BJ (cell line): Measurements from ENCODE around the gene TMEM235. TPM values are rescaled to one million over a fixed set of nuclear protein-coding genes. Genes with fewer than 3 reads are reported as not detected.

Experiments used
- CTCF ChIA-PET: fragments of 350-600 bp; formaldehyde crosslinking; extraction: SDS; loops from one replicate; lab custom pipeline; 2021; ENCODE audit warnings: antibody characterized with exemption, inconsistent platforms; lab: Yijun Ruan, JAX
- POLR2A ChIA-PET: fragments of 300-600 bp; sonication (Branson Sonifier 250); formaldehyde crosslinking; extraction: SDS; loops from one replicate; lab custom pipeline; 2021; ENCODE audit warnings: antibody characterized with exemption; lab: Charles Lee
- DNase-seq: peaks from one replicate; pipeline ENCODE4 v3.0.0-alpha.2; 2011; ENCODE audit warnings: low read depth
- H3K27me3 ChIP-seq: 2 replicates; pipeline ENCODE4 v1.6.0; 2011; ENCODE audit warnings: low read length; ENCODE audit not compliant: control insufficient read depth, insufficient read depth
- H3K36me3 ChIP-seq: 2 replicates; pipeline ENCODE4 v1.5.1; 2011; ENCODE audit warnings: low read length; ENCODE audit not compliant: control insufficient read depth, insufficient read depth
- H3K4me3 ChIP-seq: 2 replicates; pipeline ENCODE4 v1.5.1; 2011; ENCODE audit warnings: low read depth, mild to moderate bottlenecking, control low read depth, low read length
- CTCF ChIP-seq: IDR thresholded peaks from 2 replicates; pipeline ENCODE4 v1.5.1; 2011; ENCODE audit warnings: low read depth, mild to moderate bottlenecking, control low read depth, inconsistent platforms, low read length, moderate library complexity; ENCODE audit not compliant: insufficient read depth
- polyA plus RNA-seq: library from polyadenylated mRNA; depleted of rRNA; stranded (reverse); fragments of >200 nt; gene quantifications from 2 replicates; pipeline ENCODE4 v1.2.3, GENCODE V29; 2011

The TMEM235 gene
- polyA plus RNA-seq, 1 experiment = not detected

- no peak for TF ChIP-seq CTCF
- no peak for DNase-seq
- ChIA-PET CTCF (interaction anchor here (1.0 to 1.4 kb wide), 3 partner anchors 10 to 82 kb away, joined by 3 to 4 read pairs (median 3); no protein-coding TSS in a partner anchor), POLR2A (no interaction called here)
- Histone ChIP-seq H3K4me3 (no peak overlapping the region), H3K36me3 (no peaks in the 10 kb centered on the region), H3K27me3 (no peaks in the 10 kb centered on the region)
Measured at GRCh38 chr17:78279360-78279990, 48.0 kb downstream of the TMEM235 start.

GRCh38 chr17:78281249-78281845 is 49.9 kb downstream of the TMEM235 start:
- H3K4me3 ChIP-seq = no peak overlapping the region
- TF ChIP-seq CTCF = no peak
- POLR2A ChIA-PET = no interaction called here
- DNase-seq = no peak
- H3K36me3 ChIP-seq = no peaks in the 10 kb centered on the region
- no peaks in the 10 kb centered on the region for H3K27me3 ChIP-seq
- CTCF ChIA-PET = interaction anchor here (0.7 to 0.9 kb wide), 2 partner anchors 10 to 79 kb away, joined by 3 to 4 read pairs; no protein-coding TSS in a partner anchor

GRCh38 chr17:78284146-78284545 is 52.7 kb downstream of the TMEM235 start:
- H3K4me3 ChIP-seq = no peak overlapping the region
- CTCF ChIA-PET = interaction anchor here (0.8 to 1.2 kb wide), 3 partner anchors 34 to 82 kb away, joined by 3 read pairs; no protein-coding TSS in a partner anchor
- no peaks in the 10 kb centered on the region for H3K27me3 ChIP-seq
- H3K36me3 ChIP-seq = no peaks in the 10 kb centered on the region
- no peak for TF ChIP-seq CTCF
- no peak for DNase-seq
- POLR2A ChIA-PET = no interaction called here

- Histone ChIP-seq H3K36me3 (no peaks in the 10 kb centered on the region), H3K4me3 (no peak overlapping the region), H3K27me3 (no peaks in the 10 kb centered on the region)
- no peak for DNase-seq
- no peak for TF ChIP-seq CTCF
- POLR2A ChIA-PET = no interaction called here
- CTCF ChIA-PET = interaction anchor here (0.7 to 3.9 kb wide), 17 partner anchors 10 to 133 kb away, joined by 3 to 39 read pairs (median 4); partner anchors contain the start of gene SOCS3
Measured at GRCh38 chr17:78289004-78289403, 57.6 kb downstream of the TMEM235 start.

- ChIA-PET POLR2A (no interaction called here), CTCF (interaction anchor here (0.7 to 3.9 kb wide), 15 partner anchors 9 to 132 kb away, joined by 3 to 39 read pairs (median 4); partner anchors contain the start of gene SOCS3)
- H3K27me3 ChIP-seq = no peaks in the 10 kb centered on the region
- H3K36me3 ChIP-seq = no peaks in the 10 kb centered on the region
- peak; percentile 79 for TF ChIP-seq CTCF
- peak; percentile 43 for DNase-seq
- H3K4me3 ChIP-seq = no peak overlapping the region
Measured at GRCh38 chr17:78289802-78290363, 58.5 kb downstream of the TMEM235 start.
